SK-N-SH treated with all-trans-retinoic acid at 6 μM for 48 hours (cell line): Measurements from ENCODE around the gene ZFYVE19.

Experiments
- ARNTL ChIP-seq: fragments of 450-650 bp; formaldehyde crosslinking; IDR thresholded peaks from 2 replicates; pipeline ENCODE4 v1.5.0; 2020; ENCODE audit warnings: low read depth, mild to moderate bottlenecking, moderate library complexity, borderline replicate concordance
- GLIS3 ChIP-seq: fragments of 250-450 bp; sonication (Bioruptor Pico); IDR thresholded peaks from 2 replicates; pipeline ENCODE4 v1.5.0; 2020; ENCODE audit warnings: mild to moderate bottlenecking, moderate library complexity
- RARB ChIP-seq: fragments of 250-450 bp; sonication (Bioruptor Pico); IDR thresholded peaks from 2 replicates; pipeline ENCODE4 v1.8.0; 2021; ENCODE audit warnings: mild to moderate bottlenecking, moderate library complexity
- ZFP3 ChIP-seq: fragments of 250-450 bp; sonication (Bioruptor Pico); IDR thresholded peaks from 2 replicates; pipeline ENCODE4 v1.5.0; 2020; ENCODE audit warnings: mild to moderate bottlenecking, moderate library complexity
- ZFP30 ChIP-seq: fragments of 450-650 bp; formaldehyde crosslinking; IDR thresholded peaks from 2 replicates; pipeline ENCODE4 v1.5.0; 2022; ENCODE audit warnings: mild to moderate bottlenecking, moderate library complexity
- TF ChIP-seq, protein P1 (sequence below): fragments of 250-450 bp; sonication (Bioruptor Pico); IDR thresholded peaks from 2 replicates; pipeline ENCODE4 v1.8.0; 2020; ENCODE audit warnings: mild to moderate bottlenecking, moderate library complexity, borderline replicate concordance
- TF ChIP-seq, protein P2 (sequence below): fragments of 250-450 bp; sonication (Bioruptor Pico); IDR thresholded peaks from 2 replicates; pipeline ENCODE4 v1.5.1; 2021; ENCODE audit warnings: mild to moderate bottlenecking, moderate library complexity

DNA sequence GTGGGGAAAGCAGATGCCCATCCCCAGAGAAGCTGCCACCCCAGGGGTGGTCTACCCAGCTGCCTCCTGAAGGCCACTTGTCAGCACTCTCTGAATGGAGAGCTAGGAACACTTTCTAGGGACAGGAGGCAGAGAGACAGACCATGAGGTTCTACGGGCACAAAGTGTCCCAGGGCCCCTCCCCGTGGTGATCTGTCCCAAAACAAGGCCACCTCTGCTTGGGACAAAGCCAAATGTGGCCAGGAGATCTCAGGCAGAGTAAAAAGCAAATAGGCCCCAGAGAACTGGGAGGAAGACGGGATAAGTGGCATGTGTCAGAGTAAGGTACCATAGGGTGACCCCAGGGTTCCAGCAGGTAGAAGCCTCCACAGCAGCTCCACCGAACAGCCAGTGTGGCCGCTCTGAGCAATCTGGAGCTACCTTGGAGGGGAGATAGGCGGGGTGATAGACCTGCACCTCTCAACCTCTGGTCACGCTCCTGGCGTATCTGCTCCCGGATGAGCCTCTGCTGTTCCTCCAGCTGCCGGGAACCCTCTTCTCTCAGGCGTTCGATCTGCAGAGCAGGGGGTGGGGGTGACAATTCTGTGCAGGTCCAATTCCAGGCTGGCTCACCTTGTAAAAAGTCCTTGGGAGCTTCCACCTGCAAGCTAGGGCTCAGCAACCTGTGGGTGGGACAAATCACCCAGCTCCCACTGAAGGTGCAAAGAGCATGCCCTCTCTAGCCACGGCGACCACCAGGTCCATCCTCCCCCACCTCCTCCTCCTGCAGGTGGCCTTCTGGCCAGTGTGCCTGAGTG lies 31.0 kb upstream of the ZFYVE19 start:
- TF ChIP-seq GLIS3 (CRISPR knock-in tag) (no peak), ZFP30 (CRISPR knock-in tag) (no peak), RARB (CRISPR knock-in tag) (no peak), ARNTL (CRISPR knock-in tag) (no peak), ZFP3 (CRISPR knock-in tag) (no peak)
- TF ChIP-seq, protein P1, sequence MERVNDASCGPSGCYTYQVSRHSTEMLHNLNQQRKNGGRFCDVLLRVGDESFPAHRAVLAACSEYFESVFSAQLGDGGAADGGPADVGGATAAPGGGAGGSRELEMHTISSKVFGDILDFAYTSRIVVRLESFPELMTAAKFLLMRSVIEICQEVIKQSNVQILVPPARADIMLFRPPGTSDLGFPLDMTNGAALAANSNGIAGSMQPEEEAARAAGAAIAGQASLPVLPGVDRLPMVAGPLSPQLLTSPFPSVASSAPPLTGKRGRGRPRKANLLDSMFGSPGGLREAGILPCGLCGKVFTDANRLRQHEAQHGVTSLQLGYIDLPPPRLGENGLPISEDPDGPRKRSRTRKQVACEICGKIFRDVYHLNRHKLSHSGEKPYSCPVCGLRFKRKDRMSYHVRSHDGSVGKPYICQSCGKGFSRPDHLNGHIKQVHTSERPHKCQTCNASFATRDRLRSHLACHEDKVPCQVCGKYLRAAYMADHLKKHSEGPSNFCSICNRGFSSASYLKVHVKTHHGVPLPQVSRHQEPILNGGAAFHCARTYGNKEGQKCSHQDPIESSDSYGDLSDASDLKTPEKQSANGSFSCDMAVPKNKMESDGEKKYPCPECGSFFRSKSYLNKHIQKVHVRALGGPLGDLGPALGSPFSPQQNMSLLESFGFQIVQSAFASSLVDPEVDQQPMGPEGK (CRISPR knock-in tag): no peak
- TF ChIP-seq, protein P2, sequence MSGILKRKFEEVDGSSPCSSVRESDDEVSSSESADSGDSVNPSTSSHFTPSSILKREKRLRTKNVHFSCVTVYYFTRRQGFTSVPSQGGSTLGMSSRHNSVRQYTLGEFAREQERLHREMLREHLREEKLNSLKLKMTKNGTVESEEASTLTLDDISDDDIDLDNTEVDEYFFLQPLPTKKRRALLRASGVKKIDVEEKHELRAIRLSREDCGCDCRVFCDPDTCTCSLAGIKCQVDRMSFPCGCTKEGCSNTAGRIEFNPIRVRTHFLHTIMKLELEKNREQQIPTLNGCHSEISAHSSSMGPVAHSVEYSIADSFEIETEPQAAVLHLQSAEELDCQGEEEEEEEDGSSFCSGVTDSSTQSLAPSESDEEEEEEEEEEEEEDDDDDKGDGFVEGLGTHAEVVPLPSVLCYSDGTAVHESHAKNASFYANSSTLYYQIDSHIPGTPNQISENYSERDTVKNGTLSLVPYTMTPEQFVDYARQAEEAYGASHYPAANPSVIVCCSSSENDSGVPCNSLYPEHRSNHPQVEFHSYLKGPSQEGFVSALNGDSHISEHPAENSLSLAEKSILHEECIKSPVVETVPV (CRISPR knock-in tag): no peak
